ENCODE data around the gene SFXN5.

GRCh38 chr2:73091696-73092095 is 20.2 kb upstream of the SFXN5 start:
- TF ChIP-seq, protein P1, sequence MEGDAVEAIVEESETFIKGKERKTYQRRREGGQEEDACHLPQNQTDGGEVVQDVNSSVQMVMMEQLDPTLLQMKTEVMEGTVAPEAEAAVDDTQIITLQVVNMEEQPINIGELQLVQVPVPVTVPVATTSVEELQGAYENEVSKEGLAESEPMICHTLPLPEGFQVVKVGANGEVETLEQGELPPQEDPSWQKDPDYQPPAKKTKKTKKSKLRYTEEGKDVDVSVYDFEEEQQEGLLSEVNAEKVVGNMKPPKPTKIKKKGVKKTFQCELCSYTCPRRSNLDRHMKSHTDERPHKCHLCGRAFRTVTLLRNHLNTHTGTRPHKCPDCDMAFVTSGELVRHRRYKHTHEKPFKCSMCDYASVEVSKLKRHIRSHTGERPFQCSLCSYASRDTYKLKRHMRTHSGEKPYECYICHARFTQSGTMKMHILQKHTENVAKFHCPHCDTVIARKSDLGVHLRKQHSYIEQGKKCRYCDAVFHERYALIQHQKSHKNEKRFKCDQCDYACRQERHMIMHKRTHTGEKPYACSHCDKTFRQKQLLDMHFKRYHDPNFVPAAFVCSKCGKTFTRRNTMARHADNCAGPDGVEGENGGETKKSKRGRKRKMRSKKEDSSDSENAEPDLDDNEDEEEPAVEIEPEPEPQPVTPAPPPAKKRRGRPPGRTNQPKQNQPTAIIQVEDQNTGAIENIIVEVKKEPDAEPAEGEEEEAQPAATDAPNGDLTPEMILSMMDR (IDR thresholded peaks at IDR 0.05; ENCODE audit: insufficient read depth, low read depth, low read length): no peak
- no peak for TF ChIP-seq EZH2 (IDR thresholded peaks at IDR 0.05; ENCODE audit: insufficient read depth, low read length)
